Activated T-cell treated with anti-CD3 and anti-CD28 coated beads, Interleukin-2, amount 50 U/mL, for 4 hours (primary cell): ENCODE data around the gene DNAJC30. TPM values are rescaled to one million over a fixed set of nuclear protein-coding genes. Genes with fewer than 3 reads are reported as not detected.

Experiments used
- ATAC-seq, 2 donors: fragments of 200-7000 bp; cut with Tn5 transposase; one replicate each; pipeline ENCODE4 v1.10.0; 2021
- DNase-seq: peaks from one replicate; pipeline ENCODE4 v3.0.0-alpha.2; 2020
- H3K27me3 Mint-ChIP-seq: one replicate; pipeline ENCODE4 v1.8.0; 2021; ENCODE audit warnings: low read depth, mixed read lengths
- H3K36me3 Mint-ChIP-seq: one replicate; pipeline ENCODE4 v1.8.0; 2022; ENCODE audit warnings: mixed read lengths; ENCODE audit not compliant: insufficient read depth
- H3K4me1 Mint-ChIP-seq: one replicate; pipeline ENCODE4 v1.8.0; 2021; ENCODE audit warnings: low read depth, mixed read lengths
- H3K4me3 Mint-ChIP-seq: one replicate; pipeline ENCODE4 v1.8.0; 2021; ENCODE audit warnings: mild to moderate bottlenecking, moderate library complexity, mixed read lengths
- H3K9me3 Mint-ChIP-seq: one replicate; pipeline ENCODE4 v1.8.0; 2021; ENCODE audit warnings: mixed read lengths
- total RNA-seq, 3 donors: library from RNA; stranded (reverse); gene quantifications; one replicate each; pipeline ENCODE4 v1.2.1, GENCODE V29; 2021

Gene DNAJC30
- total RNA-seq, 3 donors from 2014 or later, result 11.9 to 12.7 (median 12.0) TPM

- Mint-ChIP-seq H3K36me3 (no peaks in the 10 kb centered on the region), H3K27me3 (peaks cover 45% of the 10 kb centered on the region), H3K9me3 (no peaks in the 10 kb centered on the region), H3K4me3 (no peak overlapping the region), H3K4me1 (no peaks in the 10 kb centered on the region)
- DNase-seq (no peak), ATAC-seq (no peak)
Observed at GRCh38 chr7:73635428-73636200, 47.6 kb downstream of the DNAJC30 start.

DNA sequence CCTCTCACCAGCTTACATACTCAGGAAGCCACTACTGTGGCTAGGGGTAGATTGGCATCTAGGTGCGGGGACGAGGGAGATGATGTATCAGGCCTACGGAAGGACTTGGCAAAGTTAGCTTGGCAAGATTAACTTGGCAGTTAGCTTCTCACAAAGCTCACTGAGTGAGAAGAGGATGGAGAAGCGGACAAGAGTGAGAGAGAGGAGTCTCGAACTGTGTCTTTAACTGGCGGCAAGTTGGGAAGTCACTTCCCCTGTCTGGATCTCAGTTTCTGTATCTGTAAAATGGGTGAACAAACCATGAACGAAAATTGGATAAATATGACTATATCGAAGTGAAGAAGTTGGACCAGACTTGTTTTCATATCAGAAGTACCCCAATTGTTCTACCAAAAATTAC is 49.4 kb downstream of the DNAJC30 start:
- H3K4me3 Mint-ChIP-seq, result no peak overlapping the region
- H3K27me3 Mint-ChIP-seq, result peaks cover 48% of the 10 kb centered on the region
- no peaks in the 10 kb centered on the region for H3K36me3 Mint-ChIP-seq
- DNase-seq (no peak), ATAC-seq (no peak)
- no peaks in the 10 kb centered on the region for H3K9me3 Mint-ChIP-seq
- no peaks in the 10 kb centered on the region for H3K4me1 Mint-ChIP-seq

DNA sequence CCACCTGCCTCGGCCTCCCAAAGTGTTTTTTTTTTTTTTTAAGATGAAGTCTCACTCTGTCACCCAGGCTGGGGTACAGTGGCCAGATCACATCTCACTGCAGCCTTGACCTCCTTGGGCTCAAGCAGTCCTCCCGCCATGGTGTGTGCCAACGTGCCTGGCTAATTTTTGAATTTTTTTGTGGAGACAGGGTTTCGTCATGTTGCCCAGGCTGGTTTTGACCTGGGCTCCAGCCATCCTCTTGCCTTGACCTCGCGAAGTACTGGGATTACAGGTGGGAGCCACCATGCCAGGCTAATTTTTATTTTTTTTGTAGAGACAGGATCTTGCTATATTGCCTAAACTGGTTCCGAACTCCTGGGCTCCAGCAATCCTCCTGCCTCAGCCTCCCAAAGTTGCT is 49.9 kb downstream of the DNAJC30 start:
- Mint-ChIP-seq H3K4me1 (no peaks in the 10 kb centered on the region), H3K9me3 (no peaks in the 10 kb centered on the region), H3K36me3 (no peaks in the 10 kb centered on the region), H3K4me3 (no peak overlapping the region), H3K27me3 (peaks cover 50% of the 10 kb centered on the region)
- DNase-seq (no peak), ATAC-seq (no peak)

- no peaks in the 10 kb centered on the region for H3K4me1 Mint-ChIP-seq
- H3K9me3 Mint-ChIP-seq, result no peaks in the 10 kb centered on the region
- DNase-seq (no peak), ATAC-seq (no peak)
- H3K4me3 Mint-ChIP-seq, result no peak overlapping the region
- peaks cover 57% of the 10 kb centered on the region for H3K27me3 Mint-ChIP-seq
- H3K36me3 Mint-ChIP-seq, result no peaks in the 10 kb centered on the region
Observed at GRCh38 chr7:73631558-73631957, 51.7 kb downstream of the DNAJC30 start.

Other genes starting within 250 kb of the DNAJC30 start
- gene FZD9, start 249.7 kb downstream of the DNAJC30 start, total RNA-seq, result under 1 TPM; 0.38 to 0.68 (median 0.58) TPM
- 10 to 100 TPM; 86.5 to 93.5 (median 93.3) TPM for gene BAZ1B, start 161.2 kb downstream of the DNAJC30 start, total RNA-seq
- gene BCL7B, start 125.8 kb downstream of the DNAJC30 start, total RNA-seq, result 10 to 100 TPM; 74.8 to 76.3 (median 74.9) TPM
- gene TBL2, start 104.9 kb downstream of the DNAJC30 start, total RNA-seq, result 10 to 100 TPM; 34.0 to 42.6 (median 42.1) TPM
- under 1 TPM; 0.35 to 0.55 (median 0.43) TPM for gene MLXIPL, start 58.9 kb downstream of the DNAJC30 start, total RNA-seq
- under 1 TPM in 2 of 3 donors, not detected in 1; 0.16 to 0.25 TPM for gene VPS37D, start 15.6 kb downstream of the DNAJC30 start, total RNA-seq
- gene BUD23, start 144 bp upstream of the DNAJC30 start, total RNA-seq, result 100 to 1,000 TPM; 166 to 197 (median 178) TPM
- 10 to 100 TPM; 23.0 to 25.0 (median 24.7) TPM for gene STX1A, start 36.2 kb upstream of the DNAJC30 start, total RNA-seq
- gene ABHD11, start 55.3 kb upstream of the DNAJC30 start, total RNA-seq, result 10 to 100 TPM; 20.6 to 26.4 (median 21.0) TPM
- gene CLDN3, start 86.8 kb upstream of the DNAJC30 start, total RNA-seq, result under 1 TPM; 0.16 to 0.23 (median 0.22) TPM
- under 1 TPM; 0.24 to 0.56 (median 0.32) TPM for gene CLDN4, start 147.5 kb upstream of the DNAJC30 start, total RNA-seq
- gene METTL27, start 159.1 kb upstream of the DNAJC30 start, total RNA-seq, result under 1 TPM in 2 of 3 donors, not detected in 1; 0.41 to 0.69 TPM
- not detected for gene TMEM270, start 177.7 kb upstream of the DNAJC30 start, total RNA-seq